ENCODE measurements around the gene CREBRF.

DNA sequence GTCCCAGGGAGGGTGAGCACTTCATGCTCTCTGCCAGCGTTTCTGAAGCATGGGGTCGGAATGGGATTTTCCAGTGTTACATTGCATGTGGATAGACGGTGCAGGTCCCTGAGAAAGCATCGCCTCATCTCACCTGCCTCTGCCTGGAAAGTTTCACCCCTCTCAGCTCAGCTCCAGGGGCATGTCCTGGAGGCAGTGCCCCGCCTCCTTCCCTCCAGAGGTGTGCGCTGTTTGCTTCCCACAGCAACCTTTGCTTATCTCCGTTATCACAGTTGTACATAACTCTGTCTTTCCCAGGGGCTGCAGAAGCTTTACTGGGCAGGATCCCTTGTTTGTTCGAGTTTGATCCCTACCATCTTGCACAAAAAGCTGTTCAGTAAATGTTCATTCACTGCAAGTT is 10.7 kb upstream of the CREBRF start:
- TF ChIP-seq, protein P1, sequence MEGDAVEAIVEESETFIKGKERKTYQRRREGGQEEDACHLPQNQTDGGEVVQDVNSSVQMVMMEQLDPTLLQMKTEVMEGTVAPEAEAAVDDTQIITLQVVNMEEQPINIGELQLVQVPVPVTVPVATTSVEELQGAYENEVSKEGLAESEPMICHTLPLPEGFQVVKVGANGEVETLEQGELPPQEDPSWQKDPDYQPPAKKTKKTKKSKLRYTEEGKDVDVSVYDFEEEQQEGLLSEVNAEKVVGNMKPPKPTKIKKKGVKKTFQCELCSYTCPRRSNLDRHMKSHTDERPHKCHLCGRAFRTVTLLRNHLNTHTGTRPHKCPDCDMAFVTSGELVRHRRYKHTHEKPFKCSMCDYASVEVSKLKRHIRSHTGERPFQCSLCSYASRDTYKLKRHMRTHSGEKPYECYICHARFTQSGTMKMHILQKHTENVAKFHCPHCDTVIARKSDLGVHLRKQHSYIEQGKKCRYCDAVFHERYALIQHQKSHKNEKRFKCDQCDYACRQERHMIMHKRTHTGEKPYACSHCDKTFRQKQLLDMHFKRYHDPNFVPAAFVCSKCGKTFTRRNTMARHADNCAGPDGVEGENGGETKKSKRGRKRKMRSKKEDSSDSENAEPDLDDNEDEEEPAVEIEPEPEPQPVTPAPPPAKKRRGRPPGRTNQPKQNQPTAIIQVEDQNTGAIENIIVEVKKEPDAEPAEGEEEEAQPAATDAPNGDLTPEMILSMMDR (IDR thresholded peaks at IDR 0.05; ENCODE audit: poor library complexity): no peak
- no peak for TF ChIP-seq EZH2 (IDR thresholded peaks at IDR 0.05; ENCODE audit: borderline replicate concordance)
